GM12875 (cell line): ENCODE data around the gene PLA2R1.

Experiments
- H3K4me3 ChIP-seq: one replicate; pipeline ENCODE4 v1.5.1; 2011; ENCODE audit warnings: low read depth, low read length, control low read depth
- CTCF ChIP-seq: IDR thresholded peaks from 2 replicates; pipeline ENCODE4 v1.5.1; 2011; ENCODE audit warnings: low read depth, mild to moderate bottlenecking, control low read depth, inconsistent platforms, low read length, moderate library complexity, borderline replicate concordance; ENCODE audit not compliant: insufficient read depth

Gene PLA2R1

GRCh38 chr2:160077912-160078810 lies 15.7 kb upstream of the PLA2R1 start:
- no peak overlapping the region for H3K4me3 ChIP-seq
- no peak for TF ChIP-seq CTCF

GRCh38 chr2:160076914-160077313 lies 14.5 kb upstream of the PLA2R1 start:
- no peak overlapping the region for H3K4me3 ChIP-seq
- no peak for TF ChIP-seq CTCF

GRCh38 chr2:160076241-160076640 lies 13.8 kb upstream of the PLA2R1 start:
- no peak for TF ChIP-seq CTCF
- no peak overlapping the region for H3K4me3 ChIP-seq

- H3K4me3 ChIP-seq: no peak overlapping the region
These were observed 12.8 kb upstream of the PLA2R1 start for GRCh38 chr2:160075171-160075570.

GRCh38 chr2:160073284-160073888 lies 11.0 kb upstream of the PLA2R1 start:
- no peak for TF ChIP-seq CTCF

More at GRCh38 chr2:160075171-160075570, 12.8 kb upstream of the PLA2R1 start:
- no peak for TF ChIP-seq CTCF

GRCh38 chr2:160068906-160069305 lies 6.5 kb upstream of the PLA2R1 start:
- H3K4me3 ChIP-seq: no peak overlapping the region
- TF ChIP-seq CTCF: no peak

More at GRCh38 chr2:160073284-160073888, 11.0 kb upstream of the PLA2R1 start:
- no peak overlapping the region for H3K4me3 ChIP-seq
